HepG2 (cell line): Measurements from ENCODE around the gene ST6GALNAC4. TPM values are rescaled to one million over a fixed set of nuclear protein-coding genes. Genes with fewer than 3 reads are reported as not detected.

Experiments used
- ATAD3A ChIP-seq: sonication (generic); formaldehyde crosslinking; IDR thresholded peaks from 2 replicates; pipeline ENCODE4 v1.4.0; 2020; ENCODE audit warnings: missing genetic modification reagents
- ERF ChIP-seq: IDR thresholded peaks from 2 replicates; pipeline ENCODE4 v1.6.1; 2018; ENCODE audit warnings: missing biosample characterization, missing genetic modification reagents
- GATAD1 ChIP-seq: IDR thresholded peaks from 2 replicates; pipeline ENCODE4 v1.6.1; 2016; ENCODE audit warnings: missing genetic modification reagents, missing compliant biosample characterization
- HNF4G ChIP-seq, 2 experiments: sonication (generic) in 1 of 2; formaldehyde crosslinking in 1 of 2; IDR thresholded peaks; 2 replicates each; pipeline versions ENCODE4 v1.4.0 to v1.6.1; 2011 to 2020; ENCODE audit warnings: borderline replicate concordance in 2 of 2, low read depth in 2 of 2, mild to moderate bottlenecking in 2 of 2, low read length in 1 of 2, missing genetic modification reagents in 1 of 2, moderate library complexity in 1 of 2
- IRX3 ChIP-seq: sonication (generic); formaldehyde crosslinking; IDR thresholded peaks from 2 replicates; pipeline ENCODE4 v1.8.1; 2023; ENCODE audit warnings: mild to moderate bottlenecking, low read depth, missing genetic modification reagents, borderline replicate concordance
- KLF9 ChIP-seq: IDR thresholded peaks from 2 replicates; pipeline ENCODE4 v1.6.1; 2016; ENCODE audit warnings: low read depth
- PHF8 ChIP-seq: sonication (generic); formaldehyde crosslinking; IDR thresholded peaks from 2 replicates; pipeline ENCODE4 v1.5.0; 2020; ENCODE audit warnings: missing genetic modification reagents
- YY1 ChIP-seq: IDR thresholded peaks from 2 replicates; pipeline ENCODE4 v1.6.1; 2011; ENCODE audit warnings: low read length, low read depth, moderate library complexity, mild to moderate bottlenecking; ENCODE audit not compliant: insufficient read depth, insufficient replicate concordance
- ZFP82 ChIP-seq: sonication (generic); formaldehyde crosslinking; IDR thresholded peaks from 2 replicates; pipeline ENCODE4 v1.5.1; 2020; ENCODE audit warnings: mild to moderate bottlenecking, missing genetic modification reagents, borderline replicate concordance
- ZFYVE20 ChIP-seq: sonication (generic); formaldehyde crosslinking; IDR thresholded peaks from 2 replicates; pipeline ENCODE4 v1.8.0; 2023; ENCODE audit warnings: low read depth, mild to moderate bottlenecking, moderate library complexity, missing genetic modification reagents, borderline replicate concordance
- ZKSCAN5 ChIP-seq: sonication (generic); formaldehyde crosslinking; IDR thresholded peaks from 2 replicates; pipeline ENCODE4 v1.5.1; 2020; ENCODE audit warnings: mild to moderate bottlenecking, missing genetic modification reagents
- ZNF180 ChIP-seq: sonication (generic); formaldehyde crosslinking; IDR thresholded peaks from 2 replicates; pipeline ENCODE4 v1.4.0; 2020; ENCODE audit warnings: low read depth, missing genetic modification reagents, borderline replicate concordance
- ZNF24 ChIP-seq: fragments of 450-650 bp; IDR thresholded peaks from 2 replicates; pipeline ENCODE4 v1.6.1; 2017; ENCODE audit warnings: antibody characterized with exemption, mild to moderate bottlenecking
- ZNF572 ChIP-seq: sonication (generic); formaldehyde crosslinking; IDR thresholded peaks from 2 replicates; pipeline ENCODE4 v1.5.1; 2020; ENCODE audit warnings: mild to moderate bottlenecking, missing genetic modification reagents
- ZSCAN22 ChIP-seq: sonication (generic); formaldehyde crosslinking; IDR thresholded peaks from 2 replicates; pipeline ENCODE4 v1.4.0; 2020; ENCODE audit warnings: mild to moderate bottlenecking, missing genetic modification reagents
- polyA plus RNA-seq, 8 experiments: library from polyadenylated mRNA; depleted of rRNA in 3 of 8; stranded (reverse) in 7 of 8; unstranded in 1 of 8; fragments of >200 nt; fragmentation: Illumina TruSeq in 4 of 8; extraction: Trizol in 4 of 8; gene quantifications; 2 replicates each; pipeline versions ENCODE4 v1.2.1 to v1.2.3, GENCODE V29; 2011 to 2016; ENCODE audit warnings: low read depth in 4 of 8, missing spikeins in 1 of 8, mixed read lengths in 1 of 8; ENCODE audit not compliant: insufficient read depth in 1 of 8
- total RNA-seq, 5 experiments: library from RNA; depleted of rRNA; stranded (reverse); fragments of >200 nt; fragmentation: Illumina TruSeq; extraction: Trizol; gene quantifications; 2 replicates each; pipeline ENCODE4 v1.2.3, GENCODE V29; 2016; ENCODE audit warnings: low read depth in 1 of 5
- TF ChIP-seq, protein P1 (sequence below): sonication (generic); formaldehyde crosslinking; IDR thresholded peaks from 2 replicates; pipeline ENCODE4 v1.8.1; 2023; ENCODE audit warnings: mild to moderate bottlenecking, inconsistent platforms, moderate library complexity, missing genetic modification reagents, borderline replicate concordance
- TF ChIP-seq, protein P2 (sequence below): sonication (generic); formaldehyde crosslinking; IDR thresholded peaks from 2 replicates; pipeline ENCODE4 v1.4.0; 2020; ENCODE audit warnings: missing genetic modification reagents
- TF ChIP-seq, protein P3 (sequence below): sonication (generic); formaldehyde crosslinking; IDR thresholded peaks from 2 replicates; pipeline ENCODE4 v1.4.0; 2020; ENCODE audit warnings: missing genetic modification reagents, borderline replicate concordance
- TF ChIP-seq, protein P4 (sequence below): sonication (generic); formaldehyde crosslinking; IDR thresholded peaks from 2 replicates; pipeline ENCODE4 v1.4.0; 2020; ENCODE audit warnings: low read depth, mild to moderate bottlenecking, missing genetic modification reagents
- TF ChIP-seq, protein P5 (sequence below): sonication (generic); formaldehyde crosslinking; IDR thresholded peaks from 2 replicates; pipeline ENCODE4 v1.5.0; 2020; ENCODE audit warnings: missing genetic modification reagents

The ST6GALNAC4 gene
- total and polyA plus RNA-seq, 2 of the 13 experiments (the other 11 are each of a cell fraction or from before 2014, with no cell fraction given) = 18.8 to 27.7 TPM

DNA sequence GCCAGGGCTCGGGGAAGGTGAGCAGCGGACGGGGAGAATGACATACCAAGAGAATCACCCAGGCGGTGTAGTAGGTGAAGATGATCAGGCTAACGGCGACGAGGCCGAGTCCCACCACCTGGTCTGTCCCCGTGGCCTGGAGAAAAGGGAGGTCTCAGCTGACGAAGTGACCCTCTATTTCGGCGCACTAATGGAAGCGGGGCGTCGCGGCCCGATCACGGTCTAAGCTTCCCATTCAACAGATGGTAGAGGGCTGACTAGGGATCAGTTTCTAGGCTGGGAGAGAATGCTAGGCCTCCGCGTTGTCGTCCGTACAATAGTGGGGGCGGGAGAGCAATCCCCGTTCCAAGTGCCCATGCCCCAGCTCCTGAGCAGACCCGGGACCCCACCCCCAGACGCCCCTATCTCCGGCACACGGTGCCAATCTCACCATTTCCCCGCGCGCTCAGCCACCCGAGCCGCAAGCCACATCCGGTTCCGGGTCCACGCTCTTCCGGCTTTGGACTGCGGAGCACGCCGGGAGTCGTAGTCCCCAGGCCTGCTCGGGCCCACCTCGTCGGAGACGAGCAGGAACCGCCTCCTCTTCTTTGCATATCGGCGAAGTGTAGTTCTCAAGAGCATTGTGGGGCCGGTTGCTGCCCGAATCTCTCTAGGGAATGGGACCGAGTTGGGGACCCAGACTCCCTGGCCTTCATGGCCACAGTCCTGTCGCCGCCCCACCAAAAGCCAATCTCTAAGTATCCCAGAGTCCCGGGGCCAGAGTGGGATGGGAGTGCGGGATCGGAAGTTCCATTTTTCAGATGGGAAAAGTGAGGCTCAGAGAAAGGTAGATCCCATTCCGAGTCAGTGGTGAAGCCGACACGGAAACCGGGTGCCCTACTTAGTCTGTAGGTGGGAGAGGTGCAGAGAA is 20.8 kb upstream of the ST6GALNAC4 start, which contains the start of gene DPM2 (continued):
- TF ChIP-seq ZNF24 (no peak), ZFYVE20 (CRISPR knock-in tag) (no peak), ERF (CRISPR knock-in tag) (peak; percentile 70; the same call in 1 of the 2 replicates), IRX3 (CRISPR knock-in tag) (no peak), ZKSCAN5 (CRISPR knock-in tag) (no peak), ATAD3A (CRISPR knock-in tag) (no peak), HNF4G (IDR thresholded peaks at IDR 0.05; ENCODE audit: borderline replicate concordance, low read depth, low read length) (no peak), HNF4G (CRISPR knock-in tag; IDR thresholded peaks at IDR 0.05; ENCODE audit: borderline replicate concordance, low read depth) (peak; percentile 14; the same call in 1 of the 2 replicates), YY1 (peak; percentile 73), PHF8 (CRISPR knock-in tag) (peak; percentile 77), GATAD1 (peak; percentile 90), ZNF180 (CRISPR knock-in tag) (no peak), KLF9 (CRISPR knock-in tag) (no peak), ZNF572 (CRISPR knock-in tag) (peak; percentile 88; the same call in 1 of the 2 replicates), ZFP82 (CRISPR knock-in tag) (no peak), ZSCAN22 (no peak)
- TF ChIP-seq, protein P1, sequence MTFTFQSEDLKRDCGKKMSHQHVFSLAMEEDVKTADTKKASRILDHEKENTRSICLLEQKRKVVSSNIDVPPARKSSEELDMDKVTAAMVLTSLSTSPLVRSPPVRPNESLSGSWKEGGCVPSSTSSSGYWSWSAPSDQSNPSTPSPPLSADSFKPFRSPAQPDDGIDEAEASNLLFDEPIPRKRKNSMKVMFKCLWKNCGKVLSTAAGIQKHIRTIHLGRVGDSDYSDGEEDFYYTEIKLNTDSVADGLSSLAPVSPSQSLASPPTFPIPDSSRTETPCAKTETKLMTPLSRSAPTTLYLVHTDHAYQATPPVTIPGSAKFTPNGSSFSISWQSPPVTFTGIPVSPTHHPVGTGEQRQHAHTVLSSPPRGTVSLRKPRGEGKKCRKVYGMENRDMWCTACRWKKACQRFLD = no peak
- TF ChIP-seq, protein P2, sequence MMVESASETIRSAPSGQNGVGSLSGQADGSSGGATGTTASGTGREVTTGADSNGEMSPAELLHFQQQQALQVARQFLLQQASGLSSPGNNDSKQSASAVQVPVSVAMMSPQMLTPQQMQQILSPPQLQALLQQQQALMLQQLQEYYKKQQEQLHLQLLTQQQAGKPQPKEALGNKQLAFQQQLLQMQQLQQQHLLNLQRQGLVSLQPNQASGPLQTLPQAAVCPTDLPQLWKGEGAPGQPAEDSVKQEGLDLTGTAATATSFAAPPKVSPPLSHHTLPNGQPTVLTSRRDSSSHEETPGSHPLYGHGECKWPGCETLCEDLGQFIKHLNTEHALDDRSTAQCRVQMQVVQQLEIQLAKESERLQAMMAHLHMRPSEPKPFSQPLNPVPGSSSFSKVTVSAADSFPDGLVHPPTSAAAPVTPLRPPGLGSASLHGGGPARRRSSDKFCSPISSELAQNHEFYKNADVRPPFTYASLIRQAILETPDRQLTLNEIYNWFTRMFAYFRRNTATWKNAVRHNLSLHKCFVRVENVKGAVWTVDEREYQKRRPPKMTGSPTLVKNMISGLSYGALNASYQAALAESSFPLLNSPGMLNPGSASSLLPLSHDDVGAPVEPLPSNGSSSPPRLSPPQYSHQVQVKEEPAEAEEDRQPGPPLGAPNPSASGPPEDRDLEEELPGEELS (CRISPR knock-in tag) = 0 out of 2 replicates have a peak, but pooled peaks have one; percentile 5
- TF ChIP-seq, protein P3, sequence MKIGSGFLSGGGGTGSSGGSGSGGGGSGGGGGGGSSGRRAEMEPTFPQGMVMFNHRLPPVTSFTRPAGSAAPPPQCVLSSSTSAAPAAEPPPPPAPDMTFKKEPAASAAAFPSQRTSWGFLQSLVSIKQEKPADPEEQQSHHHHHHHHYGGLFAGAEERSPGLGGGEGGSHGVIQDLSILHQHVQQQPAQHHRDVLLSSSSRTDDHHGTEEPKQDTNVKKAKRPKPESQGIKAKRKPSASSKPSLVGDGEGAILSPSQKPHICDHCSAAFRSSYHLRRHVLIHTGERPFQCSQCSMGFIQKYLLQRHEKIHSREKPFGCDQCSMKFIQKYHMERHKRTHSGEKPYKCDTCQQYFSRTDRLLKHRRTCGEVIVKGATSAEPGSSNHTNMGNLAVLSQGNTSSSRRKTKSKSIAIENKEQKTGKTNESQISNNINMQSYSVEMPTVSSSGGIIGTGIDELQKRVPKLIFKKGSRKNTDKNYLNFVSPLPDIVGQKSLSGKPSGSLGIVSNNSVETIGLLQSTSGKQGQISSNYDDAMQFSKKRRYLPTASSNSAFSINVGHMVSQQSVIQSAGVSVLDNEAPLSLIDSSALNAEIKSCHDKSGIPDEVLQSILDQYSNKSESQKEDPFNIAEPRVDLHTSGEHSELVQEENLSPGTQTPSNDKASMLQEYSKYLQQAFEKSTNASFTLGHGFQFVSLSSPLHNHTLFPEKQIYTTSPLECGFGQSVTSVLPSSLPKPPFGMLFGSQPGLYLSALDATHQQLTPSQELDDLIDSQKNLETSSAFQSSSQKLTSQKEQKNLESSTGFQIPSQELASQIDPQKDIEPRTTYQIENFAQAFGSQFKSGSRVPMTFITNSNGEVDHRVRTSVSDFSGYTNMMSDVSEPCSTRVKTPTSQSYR (CRISPR knock-in tag) = no peak
- TF ChIP-seq, protein P4, sequence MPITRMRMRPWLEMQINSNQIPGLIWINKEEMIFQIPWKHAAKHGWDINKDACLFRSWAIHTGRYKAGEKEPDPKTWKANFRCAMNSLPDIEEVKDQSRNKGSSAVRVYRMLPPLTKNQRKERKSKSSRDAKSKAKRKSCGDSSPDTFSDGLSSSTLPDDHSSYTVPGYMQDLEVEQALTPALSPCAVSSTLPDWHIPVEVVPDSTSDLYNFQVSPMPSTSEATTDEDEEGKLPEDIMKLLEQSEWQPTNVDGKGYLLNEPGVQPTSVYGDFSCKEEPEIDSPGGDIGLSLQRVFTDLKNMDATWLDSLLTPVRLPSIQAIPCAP (CRISPR knock-in tag) = no peak
- TF ChIP-seq, protein P5, sequence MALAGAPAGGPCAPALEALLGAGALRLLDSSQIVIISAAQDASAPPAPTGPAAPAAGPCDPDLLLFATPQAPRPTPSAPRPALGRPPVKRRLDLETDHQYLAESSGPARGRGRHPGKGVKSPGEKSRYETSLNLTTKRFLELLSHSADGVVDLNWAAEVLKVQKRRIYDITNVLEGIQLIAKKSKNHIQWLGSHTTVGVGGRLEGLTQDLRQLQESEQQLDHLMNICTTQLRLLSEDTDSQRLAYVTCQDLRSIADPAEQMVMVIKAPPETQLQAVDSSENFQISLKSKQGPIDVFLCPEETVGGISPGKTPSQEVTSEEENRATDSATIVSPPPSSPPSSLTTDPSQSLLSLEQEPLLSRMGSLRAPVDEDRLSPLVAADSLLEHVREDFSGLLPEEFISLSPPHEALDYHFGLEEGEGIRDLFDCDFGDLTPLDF (CRISPR knock-in tag) = peak; percentile 81; the same call in 1 of the 2 replicates
